HCT116 (cell line): ENCODE data around the gene PRPF19.

Experiments
- CTCF ChIP-seq, 3 experiments: fragments of 200-600 bp in 1 of 3; sonication (generic) in 1 of 3; IDR thresholded peaks in 2 of 3; conservative IDR thresholded peaks in 1 of 3; 2 replicates each; pipeline ENCODE4 v1.5.1; 2012 to 2017; ENCODE audit warnings: low read depth in 2 of 3, low read length in 2 of 3, antibody characterized with exemption in 1 of 3, borderline replicate concordance in 1 of 3, control low read depth in 1 of 3, mild to moderate bottlenecking in 1 of 3, mixed read lengths in 1 of 3, mixed run types in 1 of 3, moderate library complexity in 1 of 3; ENCODE audit not compliant: insufficient read depth in 1 of 3
- FOSL1 ChIP-seq: IDR thresholded peaks from 2 replicates; pipeline ENCODE4 v1.6.1; 2012; ENCODE audit warnings: low read depth
- JUND ChIP-seq: IDR thresholded peaks from 2 replicates; pipeline ENCODE4 v1.6.1; 2012
- MAX ChIP-seq: IDR thresholded peaks from 2 replicates; pipeline ENCODE4 v1.6.1; 2012
- POLR2A ChIP-seq: IDR thresholded peaks from 2 replicates; pipeline ENCODE4 v1.7.0; 2011; ENCODE audit warnings: borderline replicate concordance; ENCODE audit not compliant: insufficient read depth, insufficient read length; ENCODE audit errors: extremely low read depth
- TCF7L2 ChIP-seq: IDR thresholded peaks from 2 replicates; pipeline ENCODE4 v1.7.0; 2011; ENCODE audit warnings: borderline replicate concordance, inconsistent platforms; ENCODE audit not compliant: insufficient read depth, insufficient read length; ENCODE audit errors: extremely low read depth
- ZFX ChIP-seq: fragments of 450-650 bp; IDR thresholded peaks from 2 replicates; pipeline ENCODE4 v1.6.1; 2017
- TF ChIP-seq, protein P1 (sequence below): IDR thresholded peaks from 2 replicates; pipeline ENCODE4 v1.6.1; 2012

GRCh38 chr11:60860943-60861342 is 45.4 kb downstream of the PRPF19 start:
- no peak for TF ChIP-seq FOSL1
- no peak for TF ChIP-seq MAX
- no peak for TF ChIP-seq CTCF (IDR thresholded peaks at IDR 0.05 in 2 of 3, conservative IDR thresholded peaks at IDR 0.05 in 1 of 3; ENCODE audit: borderline replicate concordance in 1 of 3, insufficient read depth in 1 of 3, low read depth in 2 of 3, low read length in 2 of 3)
- TF ChIP-seq POLR2A = no peak
- no peak for TF ChIP-seq JUND
- TF ChIP-seq TCF7L2 = no peak
- TF ChIP-seq ZFX = no peak
- TF ChIP-seq, protein P1, sequence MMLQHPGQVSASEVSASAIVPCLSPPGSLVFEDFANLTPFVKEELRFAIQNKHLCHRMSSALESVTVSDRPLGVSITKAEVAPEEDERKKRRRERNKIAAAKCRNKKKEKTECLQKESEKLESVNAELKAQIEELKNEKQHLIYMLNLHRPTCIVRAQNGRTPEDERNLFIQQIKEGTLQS = no peak
